ENCODE measurements around the gene SLC9C2.

DNA sequence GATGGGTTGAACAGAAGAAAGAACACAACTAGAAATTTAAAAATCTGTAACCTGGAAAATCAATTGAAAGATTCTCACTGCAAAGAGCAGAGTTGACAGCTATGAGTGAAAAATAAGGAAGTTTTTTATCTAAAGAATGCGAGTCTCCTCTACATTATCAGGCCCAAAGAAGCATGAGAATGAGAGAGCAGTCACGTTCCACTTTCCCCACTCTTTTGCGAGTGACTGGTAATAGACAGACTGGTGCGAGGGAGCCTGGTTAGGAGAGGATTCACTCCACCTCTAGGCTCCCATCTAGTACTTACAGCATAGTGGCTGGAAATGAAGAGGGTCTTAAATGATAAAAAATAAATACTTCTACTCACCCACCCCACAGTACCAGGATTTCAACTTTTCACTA lies 73.8 kb downstream of the SLC9C2 start:
- TF ChIP-seq POLR2A (IDR thresholded peaks at IDR 0.05) (no peak), EP300 (IDR thresholded peaks at IDR 0.05) (no peak)
- TF ChIP-seq, protein P1, sequence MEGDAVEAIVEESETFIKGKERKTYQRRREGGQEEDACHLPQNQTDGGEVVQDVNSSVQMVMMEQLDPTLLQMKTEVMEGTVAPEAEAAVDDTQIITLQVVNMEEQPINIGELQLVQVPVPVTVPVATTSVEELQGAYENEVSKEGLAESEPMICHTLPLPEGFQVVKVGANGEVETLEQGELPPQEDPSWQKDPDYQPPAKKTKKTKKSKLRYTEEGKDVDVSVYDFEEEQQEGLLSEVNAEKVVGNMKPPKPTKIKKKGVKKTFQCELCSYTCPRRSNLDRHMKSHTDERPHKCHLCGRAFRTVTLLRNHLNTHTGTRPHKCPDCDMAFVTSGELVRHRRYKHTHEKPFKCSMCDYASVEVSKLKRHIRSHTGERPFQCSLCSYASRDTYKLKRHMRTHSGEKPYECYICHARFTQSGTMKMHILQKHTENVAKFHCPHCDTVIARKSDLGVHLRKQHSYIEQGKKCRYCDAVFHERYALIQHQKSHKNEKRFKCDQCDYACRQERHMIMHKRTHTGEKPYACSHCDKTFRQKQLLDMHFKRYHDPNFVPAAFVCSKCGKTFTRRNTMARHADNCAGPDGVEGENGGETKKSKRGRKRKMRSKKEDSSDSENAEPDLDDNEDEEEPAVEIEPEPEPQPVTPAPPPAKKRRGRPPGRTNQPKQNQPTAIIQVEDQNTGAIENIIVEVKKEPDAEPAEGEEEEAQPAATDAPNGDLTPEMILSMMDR (IDR thresholded peaks at IDR 0.05) = no peak

Measured in gastroesophageal sphincter (tissue), 3 donors.